ENCODE measurements around the gene ZBTB34.

Gene ZBTB34

DNA sequence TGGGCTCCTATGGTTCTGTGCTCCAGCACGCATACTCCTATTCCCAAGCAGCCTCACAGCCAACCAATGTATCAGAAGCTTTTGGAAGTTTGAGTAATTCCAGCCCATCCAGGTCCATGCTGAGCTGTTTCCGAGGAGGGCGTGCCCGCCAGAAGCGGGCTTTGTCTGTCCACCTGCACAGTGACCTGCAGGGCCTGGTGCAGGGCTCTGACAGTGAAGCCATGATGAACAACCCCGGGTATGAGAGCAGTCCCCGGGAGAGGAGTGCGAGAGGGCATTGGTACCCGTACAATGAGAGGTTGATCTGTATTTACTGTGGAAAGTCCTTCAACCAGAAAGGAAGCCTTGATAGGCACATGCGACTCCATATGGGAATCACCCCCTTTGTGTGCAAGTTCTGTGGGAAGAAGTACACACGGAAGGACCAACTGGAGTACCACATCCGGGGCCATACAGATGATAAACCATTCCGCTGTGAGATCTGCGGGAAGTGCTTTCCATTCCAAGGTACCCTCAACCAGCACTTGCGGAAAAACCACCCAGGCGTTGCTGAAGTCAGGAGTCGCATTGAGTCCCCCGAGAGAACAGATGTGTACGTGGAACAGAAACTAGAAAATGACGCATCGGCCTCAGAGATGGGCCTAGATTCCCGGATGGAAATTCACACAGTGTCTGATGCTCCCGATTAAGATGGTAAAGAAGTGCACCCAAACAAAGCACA, 19.9 kb downstream of the ZBTB34 start:
- DNase-seq = no peak

DNA sequence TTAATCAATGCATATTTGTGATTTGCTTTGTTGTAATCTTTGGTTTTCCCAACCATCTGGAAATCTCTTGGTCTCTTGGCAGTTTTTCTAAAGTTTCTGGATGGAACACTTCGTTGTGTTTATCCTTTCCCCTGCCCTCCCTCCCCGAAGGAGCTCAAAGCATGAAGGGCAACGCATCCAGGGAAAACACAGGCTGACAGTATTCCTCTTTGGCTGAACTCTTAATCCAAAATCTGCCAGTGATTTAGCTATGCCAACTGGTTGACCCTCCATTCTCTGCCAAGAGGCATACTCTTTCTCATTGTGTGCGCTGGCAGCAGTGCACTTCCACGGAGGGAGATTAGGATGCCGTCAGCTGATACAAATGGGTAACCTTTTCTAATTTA, 20.5 kb downstream of the ZBTB34 start:
- DNase-seq = no peak

DNA sequence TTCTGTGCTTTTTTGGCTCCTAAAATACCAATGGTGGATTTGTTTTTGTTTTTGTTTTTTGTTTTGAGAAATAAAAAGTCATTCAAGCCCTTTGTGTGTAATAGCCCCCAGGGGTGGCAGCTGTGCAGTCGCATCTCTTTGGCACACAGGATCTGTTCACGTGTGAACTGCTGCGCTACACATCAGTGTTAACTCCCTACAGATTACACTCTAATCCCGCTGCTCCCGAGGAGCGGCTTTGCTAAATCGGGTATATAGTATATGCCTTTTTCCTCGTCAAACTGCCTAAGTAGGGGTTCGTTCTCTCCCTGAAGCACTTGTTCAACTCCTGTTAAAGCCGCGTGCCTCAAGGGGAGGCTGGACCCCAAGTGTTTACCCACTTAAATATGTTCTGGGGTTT, 22.3 kb downstream of the ZBTB34 start:
- DNase-seq = no peak

GRCh38 chr9:126883636-126884035, 23.2 kb downstream of the ZBTB34 start:
- no peak for DNase-seq

- DNase-seq = no peak
These were observed 24.7 kb downstream of the ZBTB34 start for GRCh38 chr9:126885131-126885641.

DNA sequence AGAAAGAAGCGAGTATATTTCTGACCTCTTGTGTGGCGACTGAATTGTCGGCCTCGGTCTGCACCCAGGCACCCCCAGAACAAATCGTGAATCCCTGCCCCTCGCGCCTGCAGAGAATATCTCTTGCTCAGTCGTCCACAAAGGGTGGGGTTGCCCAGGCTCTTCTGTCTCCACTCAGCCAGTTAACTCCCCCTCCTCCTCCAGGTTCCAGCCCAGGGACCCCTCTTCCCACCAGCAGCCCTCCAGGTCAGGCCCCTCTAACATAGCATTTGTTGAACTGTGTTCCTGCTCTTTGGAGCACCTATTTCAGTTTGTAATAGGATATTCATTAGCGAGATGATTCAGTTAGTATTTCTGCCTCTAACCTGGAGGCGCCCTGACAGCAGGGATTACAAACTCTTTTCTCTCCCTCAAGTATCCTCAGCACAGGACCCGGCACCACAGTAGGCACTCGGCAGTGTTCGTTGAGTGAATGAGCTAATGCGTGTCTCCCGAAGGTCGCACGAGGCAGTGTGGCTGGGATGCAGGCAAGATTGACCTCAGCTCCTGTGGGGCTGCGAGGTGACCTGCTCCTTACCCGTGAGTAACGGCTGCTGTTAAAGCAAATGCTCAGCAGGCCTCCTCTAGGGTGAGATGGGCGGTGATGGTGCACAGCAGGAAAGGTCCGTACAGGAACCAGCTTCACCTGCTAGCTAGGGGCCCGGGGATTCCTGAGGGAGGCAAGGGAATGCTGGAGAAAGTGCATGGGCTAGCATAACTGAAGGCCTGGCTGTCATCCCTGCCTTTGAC, 25.8 kb downstream of the ZBTB34 start:
- DNase-seq = no peak

GRCh38 chr9:126886897-126887296, 26.5 kb downstream of the ZBTB34 start:
- DNase-seq = no peak

DNA sequence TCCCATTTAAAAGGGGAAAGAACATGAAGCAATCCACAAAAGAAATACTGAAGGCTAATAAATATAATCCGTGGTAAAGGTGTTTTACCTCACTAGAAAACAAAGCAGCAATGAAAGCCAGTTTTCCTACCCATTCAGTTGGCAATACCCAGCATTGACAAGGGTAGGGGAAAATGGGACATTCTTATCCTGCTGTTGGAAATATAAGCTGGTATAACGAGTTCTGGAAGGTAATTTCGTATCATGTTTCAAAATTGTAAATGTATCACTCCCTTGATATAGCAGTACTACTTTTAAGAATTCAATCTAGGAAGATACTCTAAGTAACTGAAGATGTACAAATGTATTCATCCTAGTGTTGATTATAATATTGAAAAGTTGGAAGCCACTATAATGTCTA, 31.2 kb downstream of the ZBTB34 start:
- DNase-seq = no peak

GRCh38 chr9:126893079-126893478, 32.6 kb downstream of the ZBTB34 start:
- DNase-seq = no peak

DNA sequence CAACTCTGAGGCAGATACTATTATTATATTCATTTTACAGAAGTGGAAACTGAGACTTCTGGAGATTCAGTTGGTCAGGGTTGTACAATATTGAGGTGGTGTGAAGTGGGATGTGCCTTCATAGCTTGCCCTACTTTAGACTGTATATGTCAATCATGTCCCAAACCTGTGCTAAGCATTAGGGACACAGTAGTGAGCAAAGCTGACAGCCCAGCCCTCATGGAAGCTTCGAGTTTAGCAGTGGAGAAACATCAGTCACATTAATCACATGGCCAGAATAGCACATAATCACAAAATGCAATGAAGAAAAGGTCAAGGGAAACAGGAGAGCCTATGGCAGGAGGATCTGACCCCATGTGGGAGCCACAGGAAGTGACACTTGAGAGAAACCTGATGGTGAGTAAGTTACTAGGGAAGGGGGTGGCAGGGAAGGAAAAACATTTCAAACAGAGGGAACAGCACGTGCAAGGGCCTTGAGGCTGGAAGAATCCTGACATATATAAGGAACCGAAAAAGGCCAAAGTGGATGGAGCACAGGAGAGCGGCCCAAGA, 33.7 kb downstream of the ZBTB34 start:
- no peak for DNase-seq

DNA sequence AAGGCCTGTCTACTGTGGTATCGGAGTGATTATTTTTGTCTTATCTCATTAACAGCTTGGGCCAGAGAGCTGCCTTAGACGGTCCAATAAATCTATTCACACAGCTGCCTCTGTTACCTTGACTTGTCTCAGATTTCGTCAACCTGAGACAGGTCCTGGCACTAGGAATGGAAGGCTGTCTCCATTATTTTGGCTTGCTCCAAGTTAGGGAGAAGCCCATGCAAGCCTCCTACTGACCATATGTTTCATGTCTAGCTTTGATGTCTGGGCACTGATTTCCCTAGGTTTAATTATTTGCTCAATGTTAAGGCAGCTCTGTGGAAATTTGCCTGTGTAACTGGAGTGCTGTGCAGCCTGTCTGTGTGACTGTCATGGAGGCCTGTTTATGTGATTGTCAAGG, 41.8 kb downstream of the ZBTB34 start:
- DNase-seq = peak; percentile 3

- no peak for DNase-seq
These were observed 44.1 kb downstream of the ZBTB34 start for GRCh38 chr9:126904586-126904985.

DNA sequence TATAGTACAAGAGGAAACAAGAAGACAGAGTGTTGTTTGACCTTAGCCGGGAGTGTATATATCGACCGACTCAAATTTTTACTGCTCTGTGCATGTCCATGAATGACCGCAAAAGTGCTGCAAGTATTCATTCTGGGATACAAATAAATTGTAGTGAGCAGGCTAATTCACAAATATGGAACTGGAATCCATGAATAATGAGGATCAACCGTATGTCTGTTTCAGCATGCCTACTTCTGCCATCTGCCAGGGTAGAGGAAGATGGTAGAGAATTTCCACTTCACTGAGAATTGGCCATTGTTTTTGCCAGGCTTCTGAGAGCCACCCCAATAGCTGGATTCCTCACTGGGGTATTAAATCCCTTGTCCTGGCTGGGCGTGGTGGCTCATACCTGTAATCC, 45.7 kb downstream of the ZBTB34 start:
- no peak for DNase-seq

- no peak for DNase-seq
These were observed 46.6 kb downstream of the ZBTB34 start for GRCh38 chr9:126907058-126907457.

GRCh38 chr9:126914458-126915280, 54.2 kb downstream of the ZBTB34 start, which contains the start of gene RALGPS1:
TSS of gene RALGPS1 (plus strand) at chr9:126914782. CDS start at chr9:126962290, 47,508 bp downstream.
- peak; percentile 95 for DNase-seq

GRCh38 chr9:126915281-126915816, 54.9 kb downstream of the ZBTB34 start:
- peak; percentile 79 for DNase-seq

- DNase-seq = peak; percentile 50
These were observed 55.6 kb downstream of the ZBTB34 start for GRCh38 chr9:126915846-126916543.

- peak; percentile 14 for DNase-seq
These were observed 56.5 kb downstream of the ZBTB34 start for GRCh38 chr9:126916909-126917308.

- DNase-seq = no peak
These were observed 58.8 kb downstream of the ZBTB34 start for GRCh38 chr9:126919193-126919592.

GRCh38 chr9:126925876-126926275, 65.4 kb downstream of the ZBTB34 start:
- no peak for DNase-seq

DNA sequence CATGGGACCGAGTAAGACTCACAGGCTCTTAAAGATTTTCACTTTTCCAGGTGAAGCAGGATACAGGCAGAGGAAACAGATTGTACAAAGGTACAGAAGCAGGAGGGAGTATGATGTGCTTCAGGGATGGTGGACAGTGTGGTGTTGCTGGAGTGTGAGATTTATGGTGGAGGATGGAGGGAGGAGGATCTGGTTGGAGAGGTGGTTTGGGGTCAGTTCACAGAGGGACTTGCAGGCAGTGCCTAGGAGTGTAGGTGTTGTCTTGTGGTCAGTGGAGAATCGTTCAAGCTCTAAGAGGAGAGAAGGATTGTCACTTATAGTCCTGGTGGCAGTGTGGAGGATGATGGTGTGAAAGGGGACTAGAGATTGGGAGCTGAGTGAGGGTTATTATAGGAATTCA, 65.9 kb downstream of the ZBTB34 start:
- DNase-seq = peak; percentile 6

DNA sequence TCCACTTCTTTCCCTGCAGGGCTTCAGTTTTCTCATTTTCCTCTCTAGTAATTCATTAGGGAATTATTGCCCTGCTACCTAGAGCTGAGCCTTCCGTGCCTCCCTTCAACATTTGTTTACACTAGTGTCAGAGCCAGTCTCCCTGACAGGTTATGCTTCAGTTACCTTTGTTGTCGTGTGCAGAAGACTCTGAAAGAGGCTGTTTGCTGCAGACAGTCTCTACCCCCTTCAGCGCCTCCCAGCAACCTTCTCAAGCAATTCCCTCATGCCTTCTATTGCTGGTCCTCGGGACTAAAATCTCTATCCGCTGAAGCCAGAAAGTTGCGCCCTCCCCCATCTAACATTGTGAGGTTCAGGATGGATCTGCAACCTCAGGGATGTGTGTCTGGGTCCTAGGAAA, 67.0 kb downstream of the ZBTB34 start:
- DNase-seq = peak; percentile 8

Data from activated effector memory CD4-positive, alpha-beta T cell treated with anti-CD3 and anti-CD28 coated beads, Interleukin-2, amount 50 U/mL, for 16 hours (primary cell).